Endothelial cell (in vitro differentiated cells): ENCODE measurements around the gene CPHXL. TPM values are rescaled to one million over a fixed set of nuclear protein-coding genes. Genes with fewer than 3 reads are reported as not detected.

Source experiments
- DNase-seq: peaks from one replicate; pipeline ENCODE4 v3.0.0; 2021; ENCODE audit warnings: low spot score
- H3K27ac Mint-ChIP-seq: one replicate; pipeline ENCODE4 v1.8.0; 2021; ENCODE audit warnings: mixed read lengths, inconsistent platforms; ENCODE audit not compliant: unreplicated experiment
- H3K27me3 Mint-ChIP-seq: one replicate; pipeline ENCODE4 v1.8.0; 2021; ENCODE audit warnings: mild to moderate bottlenecking, moderate library complexity, mixed read lengths, inconsistent platforms; ENCODE audit not compliant: unreplicated experiment
- H3K36me3 Mint-ChIP-seq: one replicate; pipeline ENCODE4 v1.8.0; 2021; ENCODE audit warnings: mild to moderate bottlenecking, low read depth, mixed read lengths, inconsistent platforms; ENCODE audit not compliant: unreplicated experiment
- H3K4me1 Mint-ChIP-seq: one replicate; pipeline ENCODE4 v1.8.0; 2021; ENCODE audit warnings: mild to moderate bottlenecking, mixed read lengths, inconsistent platforms; ENCODE audit not compliant: unreplicated experiment
- H3K4me3 Mint-ChIP-seq: one replicate; pipeline ENCODE4 v1.8.0; 2021; ENCODE audit warnings: mild to moderate bottlenecking, mixed read lengths, inconsistent platforms; ENCODE audit not compliant: unreplicated experiment
- H3K9me3 Mint-ChIP-seq: one replicate; pipeline ENCODE4 v1.8.0; 2021; ENCODE audit warnings: mixed read lengths, inconsistent platforms; ENCODE audit not compliant: unreplicated experiment
- CTCF ChIP-seq: fragments of 200-600 bp; sonication (generic); IDR thresholded peaks from one replicate; pipeline ENCODE4 v1.5.0; 2021; ENCODE audit warnings: antibody characterized with exemption; ENCODE audit not compliant: unreplicated experiment
- total RNA-seq: library from RNA; stranded (reverse); fragmentation: NEBNext Ultra II Directional; extraction: Animal tissue kit (Norgen Biotek cat#: 25700); gene quantifications from one replicate; pipeline ENCODE4 v1.2.1, GENCODE V29; 2021; ENCODE audit not compliant: unreplicated experiment

The CPHXL gene
- total RNA-seq, 1 donor from 2014 or later: not detected

GRCh38 chr16:75710344-75710743 is 15.9 kb downstream of the CPHXL start:
- Mint-ChIP-seq H3K36me3 (no peaks in the 10 kb centered on the region), H3K4me1 (no peaks in the 10 kb centered on the region), H3K27me3 (peaks cover 2% of the 10 kb centered on the region), H3K27ac (no peak overlapping the region), H3K9me3 (peaks cover 10% of the 10 kb centered on the region), H3K4me3 (no peak overlapping the region)
- TF ChIP-seq CTCF: no peak
- DNase-seq: no peak

GRCh38 chr16:75703306-75703705 is 23.0 kb downstream of the CPHXL start:
- TF ChIP-seq CTCF: no peak
- Mint-ChIP-seq H3K4me1 (no peaks in the 10 kb centered on the region), H3K9me3 (peaks cover 4% of the 10 kb centered on the region), H3K36me3 (no peaks in the 10 kb centered on the region), H3K27me3 (peaks cover 2% of the 10 kb centered on the region), H3K27ac (no peak overlapping the region), H3K4me3 (no peak overlapping the region)
- no peak for DNase-seq

- TF ChIP-seq CTCF: no peak
- Mint-ChIP-seq H3K4me1 (no peaks in the 10 kb centered on the region), H3K27me3 (peaks cover 2% of the 10 kb centered on the region), H3K4me3 (no peak overlapping the region), H3K36me3 (no peaks in the 10 kb centered on the region), H3K9me3 (peaks cover 4% of the 10 kb centered on the region), H3K27ac (no peak overlapping the region)
- DNase-seq: no peak
Measured at GRCh38 chr16:75702242-75702641, 24.0 kb downstream of the CPHXL start.

GRCh38 chr16:75701361-75701760 is 24.9 kb downstream of the CPHXL start, which contains the start of gene DUXB:
Gene DUXB (minus strand): TSS chr16:75701461. CDS start chr16:75701418, 43 bp downstream.
- Mint-ChIP-seq H3K4me1 (no peaks in the 10 kb centered on the region), H3K27me3 (peaks cover 2% of the 10 kb centered on the region), H3K27ac (no peak within 1 kb of the TSS), H3K4me3 (no peak within 1 kb of the TSS), H3K36me3 (no peaks in the 10 kb centered on the region), H3K9me3 (peaks cover 4% of the 10 kb centered on the region)
- DNase-seq: no peak
- TF ChIP-seq CTCF: no peak

- Mint-ChIP-seq H3K36me3 (no peaks in the 10 kb centered on the region), H3K27me3 (peaks cover 2% of the 10 kb centered on the region), H3K4me1 (no peaks in the 10 kb centered on the region), H3K27ac (no peak overlapping the region), H3K9me3 (peaks cover 17% of the 10 kb centered on the region), H3K4me3 (no peak overlapping the region)
- no peak for DNase-seq
- no peak for TF ChIP-seq CTCF
Measured at GRCh38 chr16:75697571-75697970, 28.7 kb downstream of the CPHXL start.
